ELF-1 (cell line): ENCODE data around the gene LNX2.

Source experiments
- DNase-seq: peaks from one replicate; pipeline ENCODE4 v3.0.0-alpha.2; 2016; ENCODE audit warnings: low read depth, low spot score

The LNX2 gene

GRCh38 chr13:27504868-27505194, 115.5 kb downstream of the LNX2 start:
- no peak for DNase-seq

GRCh38 chr13:27504128-27504867, 116.0 kb downstream of the LNX2 start:
- DNase-seq, result no peak

- no peak for DNase-seq
These were observed 119.4 kb downstream of the LNX2 start for GRCh38 chr13:27500806-27501534.

- DNase-seq, result no peak
These were observed 122.6 kb downstream of the LNX2 start for GRCh38 chr13:27497563-27498230.

- DNase-seq, result peak; percentile 46
These were observed 123.6 kb downstream of the LNX2 start for GRCh38 chr13:27496536-27497273.

GRCh38 chr13:27496006-27496405, 124.3 kb downstream of the LNX2 start:
- DNase-seq, result no peak
